Trophoblast cell (in vitro differentiated cells and primary cell): Measurements from ENCODE around the gene RPL37A.

Source experiments
- DNase-seq, 2 donors: peaks; one replicate each; pipeline ENCODE4 v3.0.0-alpha.2; 2016
- H2AFZ ChIP-seq: 2 replicates; pipeline ENCODE4 v1.6.1; 2013; ENCODE audit warnings: low read length, moderate library complexity, mild to moderate bottlenecking; ENCODE audit not compliant: insufficient read depth, poor library complexity
- H2AK5ac ChIP-seq: 2 replicates; pipeline ENCODE4 v1.6.1; 2013; ENCODE audit warnings: mild to moderate bottlenecking, low read length
- H2BK120ac ChIP-seq: 2 replicates; pipeline ENCODE4 v1.6.1; 2013; ENCODE audit warnings: low read length, mild to moderate bottlenecking, moderate library complexity; ENCODE audit not compliant: insufficient read depth, poor library complexity
- H2BK12ac ChIP-seq: 2 replicates; pipeline ENCODE4 v1.6.1; 2013; ENCODE audit warnings: mild to moderate bottlenecking, low read length, moderate library complexity
- H2BK5ac ChIP-seq: 2 replicates; pipeline ENCODE4 v1.6.1; 2013; ENCODE audit warnings: low read length, low read depth, moderate library complexity, mild to moderate bottlenecking; ENCODE audit not compliant: poor library complexity
- H3K14ac ChIP-seq: 2 replicates; pipeline ENCODE4 v1.6.1; 2013; ENCODE audit warnings: mild to moderate bottlenecking, low read length
- H3K18ac ChIP-seq: 2 replicates; pipeline ENCODE4 v1.6.1; 2013; ENCODE audit warnings: mild to moderate bottlenecking, low read length
- H3K23ac ChIP-seq: 2 replicates; pipeline ENCODE4 v1.6.1; 2013; ENCODE audit warnings: low read length
- H3K27ac ChIP-seq: 2 replicates; pipeline ENCODE4 v1.5.1; 2013; ENCODE audit warnings: low read depth, mild to moderate bottlenecking, inconsistent platforms, low read length, moderate library complexity
- H3K27me3 ChIP-seq: 2 replicates; pipeline ENCODE4 v1.6.1; 2013; ENCODE audit warnings: inconsistent platforms, mild to moderate bottlenecking, low read length, moderate library complexity; ENCODE audit not compliant: insufficient read depth
- H3K36me3 ChIP-seq, 2 experiments: 1 replicate in 1 of 2; 2 replicates in 1 of 2; pipeline ENCODE4 v1.6.1; 2013; ENCODE audit warnings: low read length in 2 of 2, mild to moderate bottlenecking in 2 of 2, moderate library complexity in 1 of 2; ENCODE audit not compliant: insufficient read depth in 2 of 2, control insufficient read depth in 1 of 2
- H3K4ac ChIP-seq: 2 replicates; pipeline ENCODE4 v1.6.1; 2013; ENCODE audit warnings: low read depth, mild to moderate bottlenecking, low read length, moderate library complexity
- H3K4me1 ChIP-seq, 2 experiments: 1 replicate in 1 of 2; 2 replicates in 1 of 2; pipeline ENCODE4 v1.6.1; 2013; ENCODE audit warnings: low read length in 2 of 2, mild to moderate bottlenecking in 2 of 2, moderate library complexity in 1 of 2; ENCODE audit not compliant: insufficient read depth in 2 of 2, control insufficient read depth in 1 of 2
- H3K4me2 ChIP-seq: 2 replicates; pipeline ENCODE4 v1.6.1; 2013; ENCODE audit warnings: inconsistent platforms, mild to moderate bottlenecking, low read length, moderate library complexity
- H3K4me3 ChIP-seq: 2 replicates; pipeline ENCODE4 v1.5.1; 2013; ENCODE audit warnings: mild to moderate bottlenecking, low read depth, low read length, inconsistent platforms
- H3K79me1 ChIP-seq: one replicate; pipeline ENCODE4 v1.6.1; 2013; ENCODE audit warnings: low read length
- H3K79me2 ChIP-seq: 2 replicates; pipeline ENCODE4 v1.6.1; 2013; ENCODE audit warnings: low read length, mild to moderate bottlenecking; ENCODE audit not compliant: control insufficient read depth, insufficient read depth, poor library complexity
- H3K9ac ChIP-seq: 2 replicates; pipeline ENCODE4 v1.6.1; 2013; ENCODE audit warnings: mild to moderate bottlenecking, low read length
- H3K9me3 ChIP-seq: 2 replicates; pipeline ENCODE4 v1.6.1; 2013; ENCODE audit warnings: low read depth, mild to moderate bottlenecking, control low read depth, inconsistent platforms, low read length; ENCODE audit not compliant: insufficient read depth
- H4K12ac ChIP-seq: 2 replicates; pipeline ENCODE4 v1.6.1; 2013; ENCODE audit warnings: low read depth, mild to moderate bottlenecking, low read length, moderate library complexity
- H4K8ac ChIP-seq: 2 replicates; pipeline ENCODE4 v1.6.1; 2013; ENCODE audit warnings: low read depth, mild to moderate bottlenecking, low read length, moderate library complexity
- H4K91ac ChIP-seq: one replicate; pipeline ENCODE4 v1.6.1; 2013; ENCODE audit warnings: low read depth, mild to moderate bottlenecking, low read length, moderate library complexity
- WGBS: extraction: QIAGEN DNeasy Blood & Tissue Kit; methylation state at CpG from one replicate; pipeline ENCODE4 v1.1.7; 2013; ENCODE audit warnings: missing lambda C conversion rate; ENCODE audit not compliant: insufficient read length, insufficient coverage; ENCODE audit errors: extremely low coverage; 5-methylcytosine and 5-hydroxymethylcytosine counted together

Gene RPL37A

DNA sequence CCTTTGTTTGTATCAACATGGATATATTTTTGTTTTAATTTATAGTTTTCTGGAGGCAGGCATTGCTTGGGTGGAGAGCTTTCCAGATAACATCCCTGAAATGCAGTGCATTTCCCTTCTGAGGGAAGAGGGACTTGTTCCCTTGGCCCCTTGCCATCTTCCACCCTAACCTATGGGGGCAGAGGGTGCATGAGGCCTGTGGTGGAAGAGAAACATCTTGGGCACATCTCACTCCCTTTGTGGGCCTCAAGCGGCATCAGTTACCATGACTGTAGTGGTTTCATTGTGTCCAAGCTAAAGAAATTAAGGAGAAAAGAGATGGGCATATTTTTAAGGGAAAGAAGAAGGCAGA lies 5.3 kb upstream of the RPL37A start:
- Histone ChIP-seq H3K36me3 (no peaks in the 10 kb centered on the region), H2AK5ac (no peak overlapping the region), H3K4ac (no peak overlapping the region), H3K4me3 (no peak overlapping the region), H3K9ac (no peak overlapping the region), H3K18ac (peak overlapping the region; percentile 79), H3K14ac (peak overlapping the region; percentile 44), H3K79me2 (peaks cover 2% of the 10 kb centered on the region), H4K8ac (peak overlapping the region; percentile 49), H3K9me3 (no peaks in the 10 kb centered on the region), H2BK12ac (peak overlapping the region; percentile 85), H2BK120ac (peak overlapping the region; percentile 43), H3K27ac (no peak overlapping the region), H3K23ac (no peak overlapping the region), H3K4me2 (no peak overlapping the region), H3K27me3 (no peaks in the 10 kb centered on the region), H4K12ac (no peak overlapping the region), H3K4me1 (peaks cover 18 to 24% of the 10 kb centered on the region in 2 experiments), H3K79me1 (peaks cover 21% of the 10 kb centered on the region), H4K91ac (peak overlapping the region; percentile 77), H2AFZ (no peak overlapping the region), H2BK5ac (peak overlapping the region; percentile 41)
- DNase-seq = no peak
- WGBS = no CpG with 5 or more reads among the region's 1 CpG

DNA sequence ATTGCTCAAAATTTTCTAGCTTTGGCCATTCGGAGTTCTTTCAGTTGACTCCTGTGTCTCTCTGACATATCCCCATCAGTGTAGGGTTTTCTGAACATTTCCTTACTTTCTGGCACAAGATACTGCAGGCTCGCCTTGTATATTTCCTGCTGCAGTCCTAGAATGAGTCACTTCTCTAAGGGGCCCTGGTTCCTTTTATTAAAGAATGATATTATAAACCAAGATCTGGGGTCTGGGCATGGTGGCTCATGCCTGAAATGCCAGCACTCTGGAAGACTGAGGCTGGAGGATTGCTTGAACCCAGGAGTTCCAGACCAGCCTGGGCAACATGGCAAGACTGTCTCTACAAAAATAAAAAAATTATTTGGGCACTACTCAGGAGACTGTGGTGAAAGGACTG lies 3.0 kb upstream of the RPL37A start:
- WGBS = no CpG with 5 or more reads among the region's 2 CpGs
- H2BK120ac ChIP-seq = no peak overlapping the region
- no peak overlapping the region for H3K27ac ChIP-seq

DNA sequence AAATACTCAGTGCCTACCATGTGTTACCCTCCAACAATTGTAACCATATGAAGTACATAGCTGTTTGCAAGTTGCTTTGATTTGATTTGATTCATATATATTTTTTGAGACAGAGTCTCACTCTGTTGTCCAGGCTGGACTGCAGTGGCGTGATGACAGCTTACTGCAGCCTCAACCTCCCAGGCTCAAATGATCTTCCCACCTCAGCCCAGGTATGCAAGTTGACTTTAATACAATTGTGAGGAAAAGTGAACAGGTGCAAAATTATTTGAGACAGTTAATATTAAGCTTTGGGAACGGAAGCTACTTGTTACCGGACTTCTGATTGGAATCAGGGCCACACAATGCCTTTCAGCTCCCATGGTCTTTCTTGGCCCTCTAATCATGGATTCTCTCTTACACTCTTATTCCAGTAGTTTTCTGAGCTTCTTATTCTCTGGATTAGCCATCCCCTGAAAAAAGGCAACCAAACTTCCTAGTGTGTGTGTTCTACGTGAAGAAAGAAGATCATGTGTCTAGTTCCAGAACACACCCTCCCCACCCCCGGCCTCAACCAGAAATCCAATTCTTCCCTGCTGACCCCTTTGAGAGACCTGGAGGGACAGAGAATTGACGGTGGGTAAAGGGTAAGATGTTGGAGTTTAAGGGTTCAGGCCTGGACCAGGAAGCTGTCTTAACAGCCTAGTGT lies 1.1 kb upstream of the RPL37A start:
- Histone ChIP-seq H3K4me2 (peak overlapping the region; percentile 61), H3K18ac (peak overlapping the region; percentile 7), H3K4me3 (no peak overlapping the region), H2AK5ac (peak overlapping the region; percentile 66), H4K8ac (peak overlapping the region; percentile 94), H3K36me3 (peaks cover 9 to 14% of the 10 kb centered on the region in 2 experiments), H2BK120ac (peak overlapping the region; percentile 70), H3K79me1 (peaks cover 19% of the 10 kb centered on the region), H3K79me2 (peaks cover 8% of the 10 kb centered on the region), H3K27me3 (no peaks in the 10 kb centered on the region), H2AFZ (peak overlapping the region; percentile 43), H3K23ac (no peak overlapping the region), H3K4ac (peak overlapping the region; percentile 71), H3K9me3 (no peaks in the 10 kb centered on the region), H3K14ac (peak overlapping the region; percentile 76), H4K91ac (peak overlapping the region; percentile 82), H3K27ac (no peak overlapping the region), H4K12ac (peak overlapping the region; percentile 65), H3K9ac (peak overlapping the region; percentile 64), H3K4me1 (peaks cover 8 to 16% of the 10 kb centered on the region in 2 experiments), H2BK12ac (peak overlapping the region; percentile 71), H2BK5ac (peak overlapping the region; percentile 12)
- no peak for DNase-seq
- no CpG with 5 or more reads among the region's 6 CpGs for WGBS

More for the DNA sequence above, 3.0 kb upstream of the RPL37A start:
- no peak overlapping the region for H3K4me2 ChIP-seq
- H3K9me3 ChIP-seq = no peaks in the 10 kb centered on the region
- no peak overlapping the region for H4K8ac ChIP-seq
- H3K18ac ChIP-seq = no peak overlapping the region
- H3K4ac ChIP-seq = no peak overlapping the region
- H3K79me2 ChIP-seq = peaks cover 8% of the 10 kb centered on the region
- H2BK5ac ChIP-seq = no peak overlapping the region
- no peak overlapping the region for H4K12ac ChIP-seq
- no peak overlapping the region for H4K91ac ChIP-seq
- H2AK5ac ChIP-seq = no peak overlapping the region
- no peaks in the 10 kb centered on the region for H3K27me3 ChIP-seq
- no peak overlapping the region for H3K4me3 ChIP-seq
- H2BK12ac ChIP-seq = no peak overlapping the region
- no peak overlapping the region for H3K23ac ChIP-seq
- no peak overlapping the region for H3K14ac ChIP-seq
- H3K79me1 ChIP-seq = peaks cover 25% of the 10 kb centered on the region
- no peak overlapping the region for H3K9ac ChIP-seq
- H2AFZ ChIP-seq = no peak overlapping the region
- peaks cover 2 to 6% of the 10 kb centered on the region in 2 experiments for H3K36me3 ChIP-seq
- H3K4me1 ChIP-seq = peaks cover 14 to 23% of the 10 kb centered on the region in 2 experiments
- DNase-seq = no peak

GRCh38 chr2:216498070-216498378 lies 620 bp upstream of the RPL37A start:
- peak overlapping the region; percentile 66 for H3K4me3 ChIP-seq
- H2BK5ac ChIP-seq = peak overlapping the region; percentile 12
- no peaks in the 10 kb centered on the region for H3K27me3 ChIP-seq
- peak overlapping the region; percentile 71 for H2BK12ac ChIP-seq
- peak overlapping the region; percentile 71 for H3K4ac ChIP-seq
- H3K4me1 ChIP-seq = peaks cover 6 to 13% of the 10 kb centered on the region in 2 experiments
- H2AFZ ChIP-seq = peak overlapping the region; percentile 43
- peak overlapping the region; percentile 82 for H4K91ac ChIP-seq
- peaks cover 8% of the 10 kb centered on the region for H3K79me2 ChIP-seq
- H3K79me1 ChIP-seq = peaks cover 18% of the 10 kb centered on the region
- peak overlapping the region; percentile 94 for H4K8ac ChIP-seq
- peak overlapping the region; percentile 61 for H3K4me2 ChIP-seq
- H3K9me3 ChIP-seq = no peaks in the 10 kb centered on the region
- peak overlapping the region; percentile 64 for H3K9ac ChIP-seq
- DNase-seq = no peak
- no peak overlapping the region for H3K23ac ChIP-seq
- peak overlapping the region; percentile 7 for H3K18ac ChIP-seq
- H3K27ac ChIP-seq = no peak overlapping the region
- H2AK5ac ChIP-seq = peak overlapping the region; percentile 66
- peak overlapping the region; percentile 70 for H2BK120ac ChIP-seq
- peaks cover 10 to 19% of the 10 kb centered on the region in 2 experiments for H3K36me3 ChIP-seq
- peak overlapping the region; percentile 76 for H3K14ac ChIP-seq
- peak overlapping the region; percentile 65 for H4K12ac ChIP-seq
- WGBS = no CpG with 5 or more reads among the region's 6 CpGs
